ENCODE data around the gene EZR.

GRCh38 chr6:158825038-158825950 lies 6.1 kb upstream of the EZR start:
- TF ChIP-seq CTCF (IDR thresholded peaks at IDR 0.05; ENCODE audit: borderline replicate concordance, extremely low read depth, low read length, poor library complexity, severe bottlenecking) (no peak), EZH2 (IDR thresholded peaks at IDR 0.05; ENCODE audit: borderline replicate concordance, low read depth, low read length, severe bottlenecking) (no peak)
